WERI-Rb-1 (cell line): ENCODE results near the gene ZNF148.

Source experiments
- DNase-seq: peaks from one replicate; pipeline ENCODE4 v3.0.0-alpha.2; 2020
- H3K27ac ChIP-seq: fragments of 250-450 bp; sonication (Bioruptor Pico); 2 replicates; pipeline ENCODE4 v1.5.1; 2020; ENCODE audit warnings: mild to moderate bottlenecking, moderate library complexity
- H3K27me3 ChIP-seq: fragments of 250-450 bp; sonication (Bioruptor Pico); 2 replicates; pipeline ENCODE4 v1.5.1; 2021; ENCODE audit warnings: mild to moderate bottlenecking, low read depth, moderate library complexity; ENCODE audit not compliant: insufficient read depth, severe bottlenecking
- H3K36me3 ChIP-seq: fragments of 250-450 bp; sonication (Bioruptor Pico); 2 replicates; pipeline ENCODE4 v1.5.1; 2020; ENCODE audit warnings: mild to moderate bottlenecking, moderate library complexity
- H3K4me3 ChIP-seq: 2 replicates; pipeline ENCODE4 v1.5.1; 2011; ENCODE audit warnings: low read depth, mild to moderate bottlenecking, control low read depth, low read length
- H3K9me3 ChIP-seq: fragments of 250-450 bp; sonication (Bioruptor Pico); 2 replicates; pipeline ENCODE4 v1.5.1; 2021; ENCODE audit warnings: mild to moderate bottlenecking, moderate library complexity; ENCODE audit not compliant: severe bottlenecking
- CTCF ChIP-seq: IDR thresholded peaks from 2 replicates; pipeline ENCODE4 v1.5.1; 2011; ENCODE audit warnings: low read depth, mild to moderate bottlenecking, control low read depth, inconsistent platforms, low read length

ZNF148 gene

GRCh38 chr3:125240496-125240895 lies 134.6 kb downstream of the ZNF148 start:
- Histone ChIP-seq H3K4me3 (no peak overlapping the region), H3K9me3 (no peaks in the 10 kb centered on the region), H3K27me3 (no peaks in the 10 kb centered on the region), H3K36me3 (no peaks in the 10 kb centered on the region; the same call in 1 of the 2 replicates), H3K27ac (no peak overlapping the region)
- no peak for TF ChIP-seq CTCF
- DNase-seq, result no peak

- Histone ChIP-seq H3K36me3 (no peaks in the 10 kb centered on the region; the same call in 1 of the 2 replicates), H3K27ac (no peak overlapping the region), H3K27me3 (no peaks in the 10 kb centered on the region), H3K9me3 (no peaks in the 10 kb centered on the region), H3K4me3 (no peak overlapping the region)
- no peak for DNase-seq
- no peak for TF ChIP-seq CTCF
Observed at GRCh38 chr3:125239266-125239665, 135.9 kb downstream of the ZNF148 start.

- Histone ChIP-seq H3K4me3 (no peak overlapping the region), H3K27me3 (no peaks in the 10 kb centered on the region), H3K36me3 (peaks cover under 1% of the 10 kb centered on the region), H3K27ac (no peak overlapping the region), H3K9me3 (no peaks in the 10 kb centered on the region)
- no peak for DNase-seq
- TF ChIP-seq CTCF, result no peak
Observed at GRCh38 chr3:125238759-125239158, 136.4 kb downstream of the ZNF148 start.

- no peak for DNase-seq
- no peak for TF ChIP-seq CTCF
- H3K27ac ChIP-seq, result no peak overlapping the region
- no peaks in the 10 kb centered on the region for H3K27me3 ChIP-seq
- H3K9me3 ChIP-seq, result no peaks in the 10 kb centered on the region
- no peak overlapping the region for H3K4me3 ChIP-seq
- peaks cover 14% of the 10 kb centered on the region for H3K36me3 ChIP-seq
Observed at GRCh38 chr3:125236331-125236903, 138.7 kb downstream of the ZNF148 start.

- Histone ChIP-seq H3K36me3 (peaks cover 14% of the 10 kb centered on the region), H3K27ac (no peak overlapping the region), H3K27me3 (no peaks in the 10 kb centered on the region), H3K9me3 (no peaks in the 10 kb centered on the region), H3K4me3 (no peak overlapping the region)
- TF ChIP-seq CTCF, result no peak
- no peak for DNase-seq
Observed at GRCh38 chr3:125234831-125235230, 140.3 kb downstream of the ZNF148 start.

GRCh38 chr3:125232401-125232800 lies 142.7 kb downstream of the ZNF148 start:
- Histone ChIP-seq H3K27me3 (no peaks in the 10 kb centered on the region), H3K4me3 (no peak overlapping the region), H3K27ac (no peak overlapping the region), H3K36me3 (peaks cover 16% of the 10 kb centered on the region), H3K9me3 (no peaks in the 10 kb centered on the region)
- TF ChIP-seq CTCF, result no peak
- no peak for DNase-seq
